Measurements from ENCODE around the gene IGSF9B.

Gene IGSF9B

DNA sequence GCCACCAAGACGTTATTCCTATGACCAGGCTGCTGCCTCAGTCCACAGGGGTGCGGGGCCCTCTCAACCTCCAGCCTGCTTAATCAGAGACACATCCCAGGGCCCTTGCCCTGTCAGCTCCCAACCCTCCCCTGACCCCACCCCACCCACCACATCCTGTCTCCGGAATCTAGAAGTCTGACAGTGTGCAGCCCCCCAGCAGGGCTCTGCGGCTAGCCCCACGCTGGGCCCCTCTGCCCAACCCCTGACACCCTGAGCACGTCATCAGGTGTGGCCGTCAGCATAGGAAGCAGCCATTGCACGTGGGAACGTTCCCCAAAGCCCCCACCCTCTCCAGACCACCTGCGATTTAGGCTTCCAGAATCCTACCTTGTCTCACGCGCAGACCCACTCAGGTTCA is 34.3 kb upstream of the IGSF9B start:
- no peak for DNase-seq (ENCODE audit: low spot score)
- in situ Hi-C loops (cut with MboI; ENCODE audit: low pct_unique_long_range_greater_than_20kb, low sequenced_read_pairs, unreplicated experiment): no loop called here
- TF ChIP-seq, protein P1, sequence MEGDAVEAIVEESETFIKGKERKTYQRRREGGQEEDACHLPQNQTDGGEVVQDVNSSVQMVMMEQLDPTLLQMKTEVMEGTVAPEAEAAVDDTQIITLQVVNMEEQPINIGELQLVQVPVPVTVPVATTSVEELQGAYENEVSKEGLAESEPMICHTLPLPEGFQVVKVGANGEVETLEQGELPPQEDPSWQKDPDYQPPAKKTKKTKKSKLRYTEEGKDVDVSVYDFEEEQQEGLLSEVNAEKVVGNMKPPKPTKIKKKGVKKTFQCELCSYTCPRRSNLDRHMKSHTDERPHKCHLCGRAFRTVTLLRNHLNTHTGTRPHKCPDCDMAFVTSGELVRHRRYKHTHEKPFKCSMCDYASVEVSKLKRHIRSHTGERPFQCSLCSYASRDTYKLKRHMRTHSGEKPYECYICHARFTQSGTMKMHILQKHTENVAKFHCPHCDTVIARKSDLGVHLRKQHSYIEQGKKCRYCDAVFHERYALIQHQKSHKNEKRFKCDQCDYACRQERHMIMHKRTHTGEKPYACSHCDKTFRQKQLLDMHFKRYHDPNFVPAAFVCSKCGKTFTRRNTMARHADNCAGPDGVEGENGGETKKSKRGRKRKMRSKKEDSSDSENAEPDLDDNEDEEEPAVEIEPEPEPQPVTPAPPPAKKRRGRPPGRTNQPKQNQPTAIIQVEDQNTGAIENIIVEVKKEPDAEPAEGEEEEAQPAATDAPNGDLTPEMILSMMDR (IDR thresholded peaks at IDR 0.05; ENCODE audit: extremely low read depth, insufficient read depth, missing control alignments): no peak

DNA sequence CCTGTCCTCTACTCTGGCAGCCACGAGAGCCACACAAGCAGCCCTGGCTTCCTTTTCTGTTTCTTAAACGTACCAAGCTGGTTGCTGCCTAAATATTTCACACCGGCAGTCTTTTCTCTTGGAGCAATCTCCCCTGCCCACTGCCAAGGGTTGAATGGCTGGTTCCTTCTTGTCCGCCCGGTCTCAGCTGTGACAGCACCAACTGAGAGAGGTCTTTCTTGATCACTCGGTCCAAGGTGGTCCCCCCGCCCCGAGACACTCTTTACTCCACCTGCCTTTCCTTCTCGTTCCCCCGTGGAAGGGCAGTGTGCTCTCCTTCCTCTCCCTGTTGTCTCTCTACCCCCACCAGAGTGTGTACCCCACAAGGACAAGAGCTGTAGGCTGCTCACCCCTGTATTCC is 33.7 kb upstream of the IGSF9B start:
- no peak for DNase-seq (ENCODE audit: low spot score)
- in situ Hi-C loops (cut with MboI; ENCODE audit: low pct_unique_long_range_greater_than_20kb, low sequenced_read_pairs, unreplicated experiment): no loop called here
- TF ChIP-seq, protein P1 (IDR thresholded peaks at IDR 0.05; ENCODE audit: extremely low read depth, insufficient read depth, missing control alignments): no peak

DNA sequence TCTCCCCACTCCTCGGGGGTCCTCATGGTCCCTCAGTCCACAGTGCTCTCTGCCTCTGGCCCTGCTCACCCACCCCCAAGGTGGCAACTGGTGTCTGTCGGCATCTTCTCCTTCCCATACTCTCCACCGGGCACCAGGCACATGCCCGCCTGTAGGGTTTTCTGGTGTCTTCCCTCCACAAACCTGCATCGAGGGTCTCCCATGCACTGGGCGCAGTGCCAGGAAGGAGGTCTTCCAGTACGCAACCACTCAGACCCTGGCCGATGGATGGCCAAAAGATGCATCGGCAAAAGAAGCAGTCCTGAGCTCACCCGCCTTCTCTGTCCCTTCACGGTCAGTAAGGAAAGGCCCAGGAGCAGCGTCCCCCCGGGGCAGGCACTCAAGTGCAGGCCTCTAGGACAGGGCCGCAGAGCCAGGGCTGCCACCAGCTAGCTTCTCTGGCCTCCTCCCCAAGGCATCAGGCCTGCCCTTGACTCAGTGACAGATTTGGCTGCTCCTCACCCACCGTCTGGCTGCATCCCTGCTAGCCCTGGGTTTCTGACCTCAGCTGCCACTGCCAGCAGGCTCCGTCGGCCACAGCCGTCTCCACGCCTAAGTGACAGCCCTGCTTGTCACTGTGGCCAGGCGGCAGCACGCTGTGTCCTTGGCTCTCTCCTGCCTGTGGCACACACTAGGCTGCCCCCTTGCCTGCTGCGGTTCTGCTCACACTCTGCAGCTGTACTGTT is 32.1 kb upstream of the IGSF9B start:
- TF ChIP-seq, protein P1 (IDR thresholded peaks at IDR 0.05; ENCODE audit: extremely low read depth, insufficient read depth, missing control alignments): no peak
- in situ Hi-C loops (cut with MboI; ENCODE audit: low pct_unique_long_range_greater_than_20kb, low sequenced_read_pairs, unreplicated experiment): no loop called here

DNA sequence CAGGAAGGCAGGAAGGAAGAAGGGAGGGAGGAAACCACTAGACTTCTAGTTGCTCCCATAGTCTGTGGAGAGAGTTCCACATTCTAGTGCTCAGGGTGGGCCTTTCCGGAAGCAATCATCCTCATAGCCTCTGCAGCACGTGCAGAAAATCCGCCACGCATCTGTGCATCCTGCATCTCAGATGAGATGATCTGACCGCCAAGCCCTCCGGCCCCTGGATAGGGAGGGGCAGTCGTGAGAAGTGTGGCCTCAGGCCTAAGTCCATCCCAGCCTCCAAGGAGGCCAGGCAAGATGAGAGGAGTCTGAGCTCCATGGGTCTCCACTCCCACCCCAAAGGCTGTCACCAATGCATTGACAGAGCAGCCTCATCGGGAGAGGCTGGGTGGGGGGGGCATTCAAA is 30.4 kb upstream of the IGSF9B start:
- in situ Hi-C loops (cut with MboI; ENCODE audit: low pct_unique_long_range_greater_than_20kb, low sequenced_read_pairs, unreplicated experiment): no loop called here
- no peak for DNase-seq (ENCODE audit: low spot score)
- TF ChIP-seq, protein P1 (IDR thresholded peaks at IDR 0.05; ENCODE audit: extremely low read depth, insufficient read depth, missing control alignments): no peak

More for the DNA sequence above, 32.1 kb upstream of the IGSF9B start:
- no peak for DNase-seq (ENCODE audit: low spot score)

DNA sequence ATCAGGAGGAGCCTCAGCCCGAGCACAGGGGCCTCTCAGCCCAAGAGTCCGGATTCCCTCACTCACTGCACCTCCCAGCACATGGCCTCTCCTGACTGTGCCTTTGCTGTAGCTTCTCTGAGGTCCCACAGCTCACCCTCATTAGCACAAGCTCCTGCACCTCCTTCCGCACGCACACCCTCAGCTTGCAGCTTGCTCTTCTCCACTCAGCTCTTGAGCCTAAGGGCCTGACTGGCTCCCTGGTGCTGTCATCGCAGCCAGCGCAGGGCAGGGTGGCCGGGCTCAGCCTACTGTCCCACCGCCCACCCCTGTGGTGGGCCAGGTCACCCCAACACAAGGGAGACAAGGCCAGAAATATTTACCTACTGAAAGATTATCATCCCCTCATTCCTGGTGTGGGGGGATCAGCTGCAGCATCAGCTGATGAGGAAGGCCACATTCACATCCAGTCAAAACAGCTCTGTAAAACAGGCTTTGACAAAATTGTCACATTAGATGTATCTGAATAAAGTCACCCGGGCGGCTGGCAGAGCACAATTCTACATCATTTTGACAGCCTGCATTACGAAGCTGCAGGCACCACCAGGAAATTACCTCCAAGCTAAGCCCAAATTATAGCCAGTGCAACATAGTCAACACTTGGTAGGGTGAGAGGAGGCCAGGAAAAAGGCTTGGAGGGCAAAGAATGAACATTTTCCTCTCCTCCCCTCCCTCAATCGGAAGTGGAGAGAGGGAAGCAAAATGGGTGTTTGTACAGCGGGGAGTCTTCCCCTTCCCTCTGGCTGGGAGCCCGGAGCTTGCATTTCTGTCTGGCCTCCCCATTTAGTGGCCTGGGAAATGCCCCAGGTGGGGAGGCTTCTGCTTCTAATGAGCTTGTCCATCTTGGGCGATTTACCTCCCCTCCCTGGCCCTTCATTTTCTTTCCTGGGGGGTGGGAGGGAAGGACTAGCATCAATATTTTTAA is 29.5 kb upstream of the IGSF9B start:
- in situ Hi-C loops (cut with MboI; ENCODE audit: low pct_unique_long_range_greater_than_20kb, low sequenced_read_pairs, unreplicated experiment): no loop called here
- TF ChIP-seq, protein P1 (IDR thresholded peaks at IDR 0.05; ENCODE audit: extremely low read depth, insufficient read depth, missing control alignments): no peak

DNA sequence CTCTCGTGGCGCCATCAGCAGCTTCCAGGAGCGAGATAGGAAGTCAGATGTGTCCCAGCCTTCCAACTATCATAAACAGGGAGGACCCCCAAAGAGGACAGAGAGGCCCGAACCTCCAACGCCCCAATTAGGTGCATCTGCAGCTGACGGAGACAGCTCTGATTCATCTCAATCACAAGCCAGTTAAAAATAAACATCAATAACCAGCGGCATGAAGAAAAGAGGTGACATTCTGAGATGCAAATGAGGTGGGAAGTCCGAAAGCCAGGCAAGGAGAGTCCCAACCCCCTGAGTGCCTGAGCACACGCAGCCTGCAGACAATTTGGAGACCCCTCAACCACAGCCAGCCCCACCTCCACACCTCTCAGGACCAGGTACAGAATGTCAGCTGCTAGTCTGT is 28.1 kb upstream of the IGSF9B start:
- TF ChIP-seq, protein P1 (IDR thresholded peaks at IDR 0.05; ENCODE audit: extremely low read depth, insufficient read depth, missing control alignments): no peak

More for the DNA sequence above, 29.5 kb upstream of the IGSF9B start:
- DNase-seq (ENCODE audit: low spot score): no peak

More for the DNA sequence above, 28.1 kb upstream of the IGSF9B start:
- in situ Hi-C loops (cut with MboI; ENCODE audit: low pct_unique_long_range_greater_than_20kb, low sequenced_read_pairs, unreplicated experiment): no loop called here
- peak; percentile 45 for DNase-seq (ENCODE audit: low spot score)
